Measurements from ENCODE around the gene ADRM1.

- TF ChIP-seq CTCF (IDR thresholded peaks at IDR 0.05) (no peak), POLR2A (IDR thresholded peaks at IDR 0.05) (no peak)
These were observed 44.1 kb upstream of the ADRM1 start for GRCh38 chr20:62258499-62259293.

All from adrenal gland (tissue), 5 donors.